ENCODE data around the gene EIPR1. TPM values are rescaled to one million over a fixed set of nuclear protein-coding genes. Genes with fewer than 3 reads are reported as not detected.

Gene EIPR1
- total RNA-seq, 1 donor from 2014 or later: 10.9 TPM

DNA sequence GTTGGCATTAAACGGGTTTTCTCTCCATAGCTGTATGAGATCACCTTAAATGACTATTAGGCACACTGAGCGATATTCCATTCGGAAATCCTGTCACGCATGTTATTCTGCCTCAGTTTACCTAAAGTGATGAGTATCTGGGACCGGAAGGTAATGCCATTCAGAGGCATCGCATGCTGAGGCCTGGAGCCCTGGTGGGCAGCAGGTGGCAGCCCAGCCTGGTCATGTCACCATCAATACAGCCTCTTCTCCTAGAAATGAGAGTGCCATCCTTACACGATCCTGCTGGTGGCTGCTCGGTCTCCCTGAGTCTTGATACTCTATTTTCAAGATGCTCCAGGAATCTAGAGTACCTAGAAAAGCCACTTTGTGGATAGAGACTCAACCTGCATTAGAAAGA is 119.8 kb downstream of the EIPR1 start:
- ATAC-seq (no peak), DNase-seq (ENCODE audit: low spot score) (no peak)

DNA sequence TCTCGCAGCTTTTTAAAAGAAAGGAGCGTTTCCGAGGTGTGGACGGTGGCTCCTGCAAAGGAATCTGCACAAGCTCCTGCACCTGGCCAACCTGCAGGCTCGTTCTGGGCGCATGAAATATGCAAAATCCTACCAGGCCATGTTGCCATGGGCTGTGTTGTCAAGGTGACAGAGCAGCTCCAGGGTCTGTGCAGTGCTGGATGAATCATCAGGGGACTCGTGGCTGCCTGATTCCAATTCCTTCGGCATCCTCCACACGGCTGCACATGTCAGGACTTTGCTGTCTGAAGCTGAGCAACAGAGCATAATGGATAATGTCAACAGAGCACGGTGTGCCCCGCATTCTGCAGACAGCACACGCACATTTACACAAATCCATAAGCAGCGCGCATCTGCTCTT is 120.5 kb downstream of the EIPR1 start:
- no peak for ATAC-seq
- no peak for DNase-seq (ENCODE audit: low spot score)

- DNase-seq (ENCODE audit: low spot score) (no peak), ATAC-seq (no peak)
Observed at GRCh38 chr2:3256605-3257004, 121.0 kb downstream of the EIPR1 start.

- no peak for ATAC-seq
- no peak for DNase-seq (ENCODE audit: low spot score)
Observed at GRCh38 chr2:3256157-3256556, 121.5 kb downstream of the EIPR1 start.

DNA sequence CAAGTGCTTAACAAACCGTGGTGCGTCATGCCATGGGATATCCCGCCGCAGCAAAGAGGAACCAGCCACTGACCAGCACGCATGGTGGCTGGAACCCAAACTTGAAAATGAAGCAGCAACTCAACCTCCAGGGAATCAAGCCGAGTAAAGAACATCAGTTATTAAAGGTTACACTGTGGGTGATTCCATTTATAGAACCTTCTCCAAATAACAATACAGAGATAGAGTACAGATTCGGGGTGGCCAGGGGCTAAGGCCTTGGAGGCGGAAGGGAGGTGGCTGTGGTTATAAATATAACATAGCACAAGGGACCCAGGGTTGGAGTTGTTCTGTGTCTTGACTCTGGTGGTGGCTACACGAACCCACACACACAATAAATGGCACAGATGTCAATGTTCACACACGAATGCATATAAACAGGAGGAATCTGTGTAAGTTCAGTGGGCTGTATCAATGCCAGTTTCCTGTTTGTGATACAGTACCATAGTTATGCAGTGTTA is 123.1 kb downstream of the EIPR1 start:
- DNase-seq (ENCODE audit: low spot score) (no peak), ATAC-seq (no peak)

DNA sequence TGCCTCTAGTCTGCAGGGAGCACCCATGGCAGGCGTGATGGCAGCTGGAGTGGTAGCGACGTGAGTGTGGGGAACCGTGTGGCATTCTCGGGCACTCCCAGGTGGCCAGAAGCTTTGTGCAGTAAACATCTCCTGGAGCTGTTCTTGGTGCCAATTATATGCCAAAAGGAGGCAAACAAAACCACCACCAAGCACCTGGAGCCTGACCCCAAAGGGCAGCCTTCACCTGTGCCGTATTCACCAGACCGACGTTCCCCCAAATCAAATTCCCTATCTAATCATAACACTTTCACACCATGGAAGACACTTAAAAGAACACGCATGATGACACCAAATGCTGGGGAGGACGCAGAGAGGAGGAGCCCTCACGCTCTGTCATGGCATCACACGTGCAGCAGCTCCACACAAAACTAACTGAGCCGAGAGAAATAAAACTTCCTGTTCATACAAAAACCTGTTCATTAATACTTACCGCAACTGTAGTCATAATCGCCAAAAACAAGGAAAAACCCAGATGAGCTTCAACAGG is 123.6 kb downstream of the EIPR1 start:
- DNase-seq (ENCODE audit: low spot score): no peak
- ATAC-seq: no peak

- DNase-seq (ENCODE audit: low spot score) (no peak), ATAC-seq (no peak)
Observed at GRCh38 chr2:3251946-3252345, 125.7 kb downstream of the EIPR1 start.

GRCh38 chr2:3249476-3249962 is 128.1 kb downstream of the EIPR1 start:
- ATAC-seq (no peak), DNase-seq (ENCODE audit: low spot score) (no peak)

DNA sequence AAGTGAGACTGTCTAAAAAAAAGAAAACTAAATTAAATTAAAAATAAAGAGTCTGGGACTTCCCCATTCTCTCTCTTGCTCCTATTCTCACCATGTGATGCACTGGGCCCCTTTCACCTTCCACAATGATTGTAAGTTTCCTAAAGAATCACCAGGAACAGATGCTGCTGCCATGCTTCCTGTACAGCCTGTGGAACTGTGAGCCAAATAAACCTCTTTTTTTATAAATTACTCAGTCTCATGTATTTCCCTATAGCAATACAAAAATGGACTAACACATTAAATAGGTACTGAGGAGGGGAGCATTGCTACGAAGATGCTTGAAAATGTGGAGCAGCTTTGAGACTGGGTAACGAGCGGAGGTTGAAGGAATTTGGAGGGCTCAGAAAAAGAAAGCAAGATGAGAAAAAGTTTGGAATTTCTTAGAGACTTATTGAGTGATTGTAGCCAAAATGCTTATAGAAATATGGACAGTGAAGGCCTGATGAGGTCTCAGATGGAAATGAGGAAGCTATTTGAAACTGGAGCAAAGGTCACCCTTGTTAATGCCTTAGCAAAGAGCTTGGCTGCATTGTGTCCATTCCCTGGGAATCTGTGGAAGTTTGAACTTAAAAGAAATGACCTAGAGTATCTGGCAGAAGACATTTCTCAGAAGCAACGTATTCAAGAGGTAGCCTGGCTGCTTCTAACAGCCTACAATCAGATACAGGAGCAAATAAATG is 128.7 kb downstream of the EIPR1 start:
- no peak for ATAC-seq
- DNase-seq (ENCODE audit: low spot score): no peak

- ATAC-seq: no peak
- no peak for DNase-seq (ENCODE audit: low spot score)
Observed at GRCh38 chr2:3246928-3247714, 130.5 kb downstream of the EIPR1 start.

DNA sequence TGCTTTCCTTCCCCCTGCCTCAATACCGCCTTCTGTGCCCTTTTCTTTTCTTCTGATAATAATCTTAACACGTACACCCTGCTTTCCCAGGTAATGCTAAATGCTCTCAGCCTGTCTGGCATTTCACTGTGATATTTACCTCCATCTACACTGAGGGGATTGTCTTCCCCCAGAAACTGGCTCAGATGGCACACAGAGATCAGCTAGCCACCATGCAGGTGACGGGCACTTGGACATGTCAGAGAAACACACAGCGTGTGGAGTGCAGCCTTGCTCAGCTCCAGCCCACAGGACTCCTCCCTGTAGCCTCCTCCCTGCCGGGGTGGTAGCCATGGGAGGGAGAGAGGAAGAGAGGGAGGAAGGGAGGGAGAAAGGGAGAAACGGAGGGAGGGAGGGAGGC is 131.2 kb downstream of the EIPR1 start:
- no peak for ATAC-seq
- DNase-seq (ENCODE audit: low spot score): no peak

GRCh38 chr2:3244486-3244885 is 133.1 kb downstream of the EIPR1 start:
- ATAC-seq (no peak), DNase-seq (ENCODE audit: low spot score) (no peak)

DNA sequence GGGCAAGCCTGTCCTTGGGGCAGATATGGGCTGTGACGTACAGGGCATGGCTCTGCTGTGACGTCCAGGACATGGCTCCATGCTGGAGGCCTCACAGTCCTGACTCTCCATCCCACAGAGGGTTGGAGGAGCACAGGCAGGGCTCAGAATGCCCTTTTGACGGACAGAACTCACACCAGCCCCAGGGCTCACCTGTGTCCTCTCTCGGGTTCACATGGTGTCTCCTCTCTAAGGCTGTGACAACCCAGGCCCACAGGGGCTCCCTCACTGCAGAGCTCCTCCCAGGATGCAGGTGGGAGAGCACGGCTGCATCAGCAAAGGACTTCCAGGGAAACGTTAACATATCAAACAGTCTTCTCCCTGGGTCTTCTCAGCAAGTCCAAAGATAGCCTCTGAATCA is 133.8 kb downstream of the EIPR1 start:
- DNase-seq (ENCODE audit: low spot score) (peak; percentile 15), ATAC-seq (no peak)

GRCh38 chr2:3242747-3243369 is 134.8 kb downstream of the EIPR1 start:
- no peak for ATAC-seq

DNA sequence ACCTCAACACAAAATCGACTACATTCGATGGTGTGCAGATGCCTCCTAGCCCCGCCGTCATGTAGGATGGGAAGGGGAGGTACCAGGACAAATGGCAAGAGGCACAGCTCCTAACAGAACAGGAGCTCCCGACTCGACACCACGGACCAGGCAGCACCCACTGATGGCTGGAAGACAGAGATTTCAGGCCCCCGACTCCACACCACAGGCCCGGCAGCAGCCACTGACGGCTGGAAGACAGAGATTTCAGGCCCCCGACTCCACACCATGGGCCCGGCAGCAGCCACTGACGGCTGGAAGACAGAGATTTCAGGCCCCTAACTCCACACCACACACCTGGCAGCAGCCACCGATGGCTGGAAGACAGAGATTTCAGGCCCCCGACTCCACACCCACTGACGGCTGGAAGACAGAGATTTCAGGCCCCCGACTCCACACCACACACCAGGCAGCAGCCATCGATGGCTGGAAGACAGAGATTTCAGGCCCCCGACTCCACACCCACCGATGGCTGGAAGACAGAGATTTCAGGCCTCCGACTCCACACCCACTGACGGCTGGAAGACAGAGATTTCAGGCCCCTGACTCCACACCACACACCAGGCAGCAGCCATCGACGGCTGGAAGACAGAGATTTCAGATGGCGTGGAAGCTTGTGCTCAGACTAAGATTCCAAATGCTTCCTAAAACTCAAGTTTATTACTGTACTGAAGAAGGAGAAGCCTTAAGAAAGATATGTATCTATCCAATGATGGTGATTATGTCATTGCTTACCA is 135.5 kb downstream of the EIPR1 start:
- DNase-seq (ENCODE audit: low spot score): peak; percentile 28
- no peak for ATAC-seq

More at GRCh38 chr2:3242747-3243369, 134.8 kb downstream of the EIPR1 start:
- peak; percentile 31 for DNase-seq (ENCODE audit: low spot score)

GRCh38 chr2:3238951-3239841 is 138.4 kb downstream of the EIPR1 start:
- DNase-seq (ENCODE audit: low spot score): peak; percentile 19
- ATAC-seq: no peak

DNA sequence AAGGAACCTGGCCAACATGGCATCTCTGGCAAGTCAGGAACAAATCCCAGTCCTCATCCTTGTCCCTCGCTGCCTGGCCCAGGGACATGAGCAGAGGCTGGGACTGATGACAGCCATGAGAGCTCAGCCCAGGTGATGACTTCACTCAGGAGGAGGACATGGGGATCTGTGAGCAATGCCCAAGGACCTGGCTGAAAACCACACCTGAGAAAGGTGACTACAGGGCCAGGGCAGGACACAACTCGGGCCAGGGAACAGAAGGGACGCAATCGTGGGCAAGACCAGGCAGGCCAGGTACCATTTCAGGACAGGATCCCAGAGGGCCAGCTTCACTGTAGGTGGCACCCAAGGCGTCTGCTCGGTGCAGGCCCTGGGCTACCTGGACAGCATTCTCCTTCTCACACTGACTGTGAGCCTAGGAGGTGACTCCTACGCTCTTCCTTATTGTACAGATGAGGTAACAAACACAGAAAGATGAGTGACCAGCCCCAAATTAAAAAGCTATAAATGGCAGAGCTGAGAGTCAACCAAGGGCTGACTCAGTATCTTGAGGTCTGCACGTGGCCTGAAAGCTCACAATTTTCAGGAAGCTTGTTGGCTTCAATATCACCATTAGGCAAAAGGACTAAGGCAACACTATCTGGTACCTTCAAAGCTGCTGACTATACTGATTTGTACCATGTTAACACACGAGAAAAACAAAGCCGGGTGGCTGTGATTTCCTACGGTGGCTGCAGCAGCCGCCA is 141.1 kb downstream of the EIPR1 start:
- DNase-seq (ENCODE audit: low spot score) (peak; percentile 24), ATAC-seq (no peak)

GRCh38 chr2:3233877-3234276 is 143.7 kb downstream of the EIPR1 start:
- DNase-seq (ENCODE audit: low spot score): peak; percentile 48
- peak; percentile 92 for ATAC-seq

GRCh38 chr2:3229221-3229620 is 148.4 kb downstream of the EIPR1 start:
- no peak for DNase-seq (ENCODE audit: low spot score)
- no peak for ATAC-seq

Measured in left lobe of liver (tissue), 2 donors.